Activated CD8-positive, alpha-beta T cell treated with anti-CD3 and anti-CD28 coated beads, Interleukin-2, amount 10 ng/mL, durations not matched to agents 7 days and 5 days (primary cell): ENCODE measurements around the gene KIF26B. TPM values are rescaled to one million over a fixed set of nuclear protein-coding genes. Genes with fewer than 3 reads are reported as not detected.

Source experiments
- ATAC-seq: fragments of 150-1000 bp; cut with Tn5 transposase; one replicate; pipeline ENCODE4 v1.10.0; 2021; ENCODE audit warnings: moderate library complexity
- CTCF ChIA-PET: fragments of 350-600 bp; sonication (Branson Sonifier 250); formaldehyde crosslinking; loops from one replicate; lab custom pipeline; 2021; ENCODE audit warnings: antibody characterized with exemption; lab: Charles Lee
- POLR2A ChIA-PET: fragments of 350-600 bp; sonication (Branson Sonifier 250); formaldehyde crosslinking; loops from one replicate; lab custom pipeline; 2021; ENCODE audit warnings: antibody characterized with exemption; lab: Charles Lee
- DNase-seq: peaks from one replicate; pipeline ENCODE4 v3.0.0-alpha.2; 2020
- H3K27ac Mint-ChIP-seq: one replicate; pipeline ENCODE4 v1.8.0; 2021; ENCODE audit warnings: mild to moderate bottlenecking, mixed read lengths
- H3K27me3 Mint-ChIP-seq: one replicate; pipeline ENCODE4 v1.8.0; 2021; ENCODE audit warnings: low read depth, mixed read lengths
- H3K36me3 Mint-ChIP-seq: one replicate; pipeline ENCODE4 v1.8.0; 2021; ENCODE audit warnings: low read depth, mixed read lengths
- H3K4me1 Mint-ChIP-seq: one replicate; pipeline ENCODE4 v1.8.0; 2021; ENCODE audit warnings: low read depth, mixed read lengths
- H3K4me3 Mint-ChIP-seq: one replicate; pipeline ENCODE4 v1.8.0; 2021; ENCODE audit warnings: mild to moderate bottlenecking, mixed read lengths
- H3K9me3 Mint-ChIP-seq: one replicate; pipeline ENCODE4 v1.8.0; 2022; ENCODE audit warnings: mixed read lengths; ENCODE audit not compliant: insufficient read depth
- total RNA-seq, 2 experiments: library from RNA; stranded (reverse); gene quantifications; one replicate each; pipeline ENCODE4 v1.2.3, GENCODE V29; 2021

Gene KIF26B
- total RNA-seq, 2 experiments from 2014 or later: 0.03 to 0.08 TPM

GRCh38 chr1:245418077-245418476 lies 263.3 kb downstream of the KIF26B start:
- ATAC-seq (no peak), DNase-seq (no peak)
- H3K27ac Mint-ChIP-seq: no peak overlapping the region
- no peaks in the 10 kb centered on the region for H3K4me1 Mint-ChIP-seq
- no peaks in the 10 kb centered on the region for H3K36me3 Mint-ChIP-seq
- H3K4me3 Mint-ChIP-seq: no peak overlapping the region
- no peaks in the 10 kb centered on the region for H3K9me3 Mint-ChIP-seq
- ChIA-PET POLR2A (no interaction called here), CTCF (no interaction called here)
- no peaks in the 10 kb centered on the region for H3K27me3 Mint-ChIP-seq

GRCh38 chr1:245419461-245419978 lies 264.7 kb downstream of the KIF26B start:
- Mint-ChIP-seq H3K36me3 (no peaks in the 10 kb centered on the region), H3K27me3 (no peaks in the 10 kb centered on the region), H3K9me3 (no peaks in the 10 kb centered on the region), H3K27ac (no peak overlapping the region), H3K4me1 (no peaks in the 10 kb centered on the region), H3K4me3 (no peak overlapping the region)
- ChIA-PET POLR2A (no interaction called here), CTCF (no interaction called here)
- ATAC-seq (no peak), DNase-seq (no peak)

GRCh38 chr1:245419989-245420388 lies 265.2 kb downstream of the KIF26B start:
- Mint-ChIP-seq H3K4me1 (no peaks in the 10 kb centered on the region), H3K4me3 (no peak overlapping the region), H3K36me3 (no peaks in the 10 kb centered on the region), H3K27ac (no peak overlapping the region), H3K9me3 (no peaks in the 10 kb centered on the region), H3K27me3 (no peaks in the 10 kb centered on the region)
- ATAC-seq: no peak
- POLR2A ChIA-PET: no interaction called here
- no peak for DNase-seq
- CTCF ChIA-PET: no interaction called here

- Mint-ChIP-seq H3K9me3 (no peaks in the 10 kb centered on the region), H3K27me3 (no peaks in the 10 kb centered on the region), H3K4me3 (no peak overlapping the region), H3K27ac (no peak overlapping the region), H3K36me3 (no peaks in the 10 kb centered on the region), H3K4me1 (no peaks in the 10 kb centered on the region)
- ATAC-seq (no peak), DNase-seq (no peak)
- CTCF ChIA-PET: no interaction called here
- POLR2A ChIA-PET: no interaction called here
Observed at GRCh38 chr1:245420926-245421325, 266.1 kb downstream of the KIF26B start.

- no peak for DNase-seq
- Mint-ChIP-seq H3K27ac (no peak overlapping the region), H3K4me3 (no peak overlapping the region), H3K9me3 (no peaks in the 10 kb centered on the region), H3K36me3 (no peaks in the 10 kb centered on the region), H3K27me3 (no peaks in the 10 kb centered on the region), H3K4me1 (no peaks in the 10 kb centered on the region)
- ChIA-PET CTCF (no interaction called here), POLR2A (no interaction called here)
- ATAC-seq: no peak
Observed at GRCh38 chr1:245428681-245429080, 273.9 kb downstream of the KIF26B start.

- POLR2A ChIA-PET: no interaction called here
- Mint-ChIP-seq H3K4me3 (no peak overlapping the region), H3K4me1 (no peaks in the 10 kb centered on the region), H3K9me3 (no peaks in the 10 kb centered on the region), H3K27me3 (no peaks in the 10 kb centered on the region), H3K27ac (no peak overlapping the region), H3K36me3 (no peaks in the 10 kb centered on the region)
- CTCF ChIA-PET: no interaction called here
- DNase-seq (no peak), ATAC-seq (no peak)
Observed at GRCh38 chr1:245431706-245432105, 276.9 kb downstream of the KIF26B start.

GRCh38 chr1:245432228-245432875 lies 277.6 kb downstream of the KIF26B start:
- no peaks in the 10 kb centered on the region for H3K9me3 Mint-ChIP-seq
- no peak overlapping the region for H3K27ac Mint-ChIP-seq
- no peaks in the 10 kb centered on the region for H3K27me3 Mint-ChIP-seq
- H3K4me3 Mint-ChIP-seq: no peak overlapping the region
- no peaks in the 10 kb centered on the region for H3K4me1 Mint-ChIP-seq
- ChIA-PET POLR2A (no interaction called here), CTCF (no interaction called here)
- no peak for DNase-seq
- no peaks in the 10 kb centered on the region for H3K36me3 Mint-ChIP-seq
- ATAC-seq: no peak

GRCh38 chr1:245433561-245433960 lies 278.8 kb downstream of the KIF26B start:
- CTCF ChIA-PET: no interaction called here
- Mint-ChIP-seq H3K9me3 (no peaks in the 10 kb centered on the region), H3K27ac (no peak overlapping the region), H3K27me3 (peaks cover 2% of the 10 kb centered on the region), H3K4me1 (no peaks in the 10 kb centered on the region), H3K4me3 (no peak overlapping the region), H3K36me3 (no peaks in the 10 kb centered on the region)
- POLR2A ChIA-PET: no interaction called here
- ATAC-seq: no peak
- no peak for DNase-seq

GRCh38 chr1:245434280-245434679 lies 279.5 kb downstream of the KIF26B start:
- no peak overlapping the region for H3K27ac Mint-ChIP-seq
- DNase-seq (no peak), ATAC-seq (no peak)
- H3K9me3 Mint-ChIP-seq: no peaks in the 10 kb centered on the region
- no peak overlapping the region for H3K4me3 Mint-ChIP-seq
- no peaks in the 10 kb centered on the region for H3K36me3 Mint-ChIP-seq
- H3K4me1 Mint-ChIP-seq: no peaks in the 10 kb centered on the region
- POLR2A ChIA-PET: no interaction called here
- H3K27me3 Mint-ChIP-seq: peaks cover 3% of the 10 kb centered on the region
- CTCF ChIA-PET: no interaction called here

GRCh38 chr1:245436407-245436806 lies 281.6 kb downstream of the KIF26B start:
- ChIA-PET POLR2A (no interaction called here), CTCF (no interaction called here)
- H3K4me3 Mint-ChIP-seq: no peak overlapping the region
- H3K9me3 Mint-ChIP-seq: no peaks in the 10 kb centered on the region
- DNase-seq: no peak
- H3K27ac Mint-ChIP-seq: no peak overlapping the region
- peaks cover 4% of the 10 kb centered on the region for H3K27me3 Mint-ChIP-seq
- no peaks in the 10 kb centered on the region for H3K36me3 Mint-ChIP-seq
- peaks cover under 1% of the 10 kb centered on the region for H3K4me1 Mint-ChIP-seq
- no peak for ATAC-seq

GRCh38 chr1:245437369-245438062 lies 282.7 kb downstream of the KIF26B start:
- CTCF ChIA-PET: no interaction called here
- Mint-ChIP-seq H3K27me3 (peaks cover 4% of the 10 kb centered on the region), H3K36me3 (no peaks in the 10 kb centered on the region)

GRCh38 chr1:245440922-245441321 lies 286.1 kb downstream of the KIF26B start:
- POLR2A ChIA-PET: no interaction called here
- no peak overlapping the region for H3K27ac Mint-ChIP-seq

More at GRCh38 chr1:245437369-245438062, 282.7 kb downstream of the KIF26B start:
- Mint-ChIP-seq H3K4me1 (peaks cover 5% of the 10 kb centered on the region), H3K27ac (no peak overlapping the region), H3K9me3 (no peaks in the 10 kb centered on the region), H3K4me3 (no peak overlapping the region)
- POLR2A ChIA-PET: no interaction called here
- DNase-seq (no peak), ATAC-seq (no peak)

More at GRCh38 chr1:245440922-245441321, 286.1 kb downstream of the KIF26B start:
- Mint-ChIP-seq H3K4me3 (no peak overlapping the region), H3K4me1 (peaks cover 5% of the 10 kb centered on the region), H3K36me3 (no peaks in the 10 kb centered on the region), H3K27me3 (peaks cover 4% of the 10 kb centered on the region), H3K9me3 (no peaks in the 10 kb centered on the region)
- CTCF ChIA-PET: no interaction called here
- DNase-seq: no peak
- no peak for ATAC-seq
